ENCODE results near the gene SMG6. TPM values are rescaled to one million over a fixed set of nuclear protein-coding genes. Genes with fewer than 3 reads are reported as not detected.

Gene SMG6
- total RNA-seq, 1 experiment from 2014 or later = 36.1 TPM

GRCh38 chr17:2213291-2213960 is 90.2 kb downstream of the SMG6 start:
- POLR2A ChIA-PET (ENCODE audit: low non-redundant PET) = no interaction called here
- H3K4me1 ChIP-seq (ENCODE audit: insufficient read depth, low read length, poor library complexity, severe bottlenecking) = peaks cover 35% of the 10 kb centered on the region
- CTCF ChIA-PET = no interaction called here

GRCh38 chr17:2212400-2212981 is 91.1 kb downstream of the SMG6 start:
- Histone ChIP-seq H3K36me3 (ENCODE audit: insufficient read depth, low read length, poor library complexity, severe bottlenecking) (no peaks in the 10 kb centered on the region), H3K27ac (ENCODE audit: low read depth, low read length, poor library complexity, severe bottlenecking) (no peak overlapping the region), H3K27me3 (replicated peaks; ENCODE audit: insufficient read depth, low read depth, low read length, poor library complexity) (no peaks in the 10 kb centered on the region), H3K9me3 (ENCODE audit: low read depth, low read length, poor library complexity, severe bottlenecking) (no peaks in the 10 kb centered on the region), H3K4me1 (ENCODE audit: insufficient read depth, low read length, poor library complexity, severe bottlenecking) (peaks cover 44% of the 10 kb centered on the region), H3K4me3 (ENCODE audit: low read depth, low read length, poor library complexity, severe bottlenecking) (no peak overlapping the region)
- POLR2A ChIA-PET (ENCODE audit: low non-redundant PET) = no interaction called here
- no peak for DNase-seq (ENCODE audit: low spot score)
- BruUV-seq (replicated peaks) = no TSS peak
- intact Hi-C loops (cut with micrococcal nuclease; ENCODE audit: unreplicated experiment) = no loop called here
- CTCF ChIA-PET = interaction anchor here (0.5 kb wide), 1 partner anchor 27 kb away, joined by 5 read pairs; no protein-coding TSS in a partner anchor
- TF ChIP-seq EZH2 (IDR thresholded peaks at IDR 0.05; ENCODE audit: borderline replicate concordance, low read depth, low read length, poor library complexity, severe bottlenecking) (no peak), CTCF (conservative IDR thresholded peaks at IDR 0.05; ENCODE audit: low read depth, low read length) (no peak)

More at GRCh38 chr17:2213291-2213960, 90.2 kb downstream of the SMG6 start:
- no peak overlapping the region for H3K4me3 ChIP-seq (ENCODE audit: low read depth, low read length, poor library complexity, severe bottlenecking)
- no peak for DNase-seq (ENCODE audit: low spot score)
- intact Hi-C loops (cut with micrococcal nuclease; ENCODE audit: unreplicated experiment) = no loop called here
- H3K27ac ChIP-seq (ENCODE audit: low read depth, low read length, poor library complexity, severe bottlenecking) = peak overlapping the region; percentile 77
- no peaks in the 10 kb centered on the region for H3K9me3 ChIP-seq (ENCODE audit: low read depth, low read length, poor library complexity, severe bottlenecking)
- no peaks in the 10 kb centered on the region for H3K27me3 ChIP-seq (replicated peaks; ENCODE audit: insufficient read depth, low read depth, low read length, poor library complexity)
- BruUV-seq (replicated peaks) = no TSS peak
- TF ChIP-seq CTCF (conservative IDR thresholded peaks at IDR 0.05; ENCODE audit: low read depth, low read length) (no peak), EZH2 (IDR thresholded peaks at IDR 0.05; ENCODE audit: borderline replicate concordance, low read depth, low read length, poor library complexity, severe bottlenecking) (no peak)
- H3K36me3 ChIP-seq (ENCODE audit: insufficient read depth, low read length, poor library complexity, severe bottlenecking) = no peaks in the 10 kb centered on the region

DNA sequence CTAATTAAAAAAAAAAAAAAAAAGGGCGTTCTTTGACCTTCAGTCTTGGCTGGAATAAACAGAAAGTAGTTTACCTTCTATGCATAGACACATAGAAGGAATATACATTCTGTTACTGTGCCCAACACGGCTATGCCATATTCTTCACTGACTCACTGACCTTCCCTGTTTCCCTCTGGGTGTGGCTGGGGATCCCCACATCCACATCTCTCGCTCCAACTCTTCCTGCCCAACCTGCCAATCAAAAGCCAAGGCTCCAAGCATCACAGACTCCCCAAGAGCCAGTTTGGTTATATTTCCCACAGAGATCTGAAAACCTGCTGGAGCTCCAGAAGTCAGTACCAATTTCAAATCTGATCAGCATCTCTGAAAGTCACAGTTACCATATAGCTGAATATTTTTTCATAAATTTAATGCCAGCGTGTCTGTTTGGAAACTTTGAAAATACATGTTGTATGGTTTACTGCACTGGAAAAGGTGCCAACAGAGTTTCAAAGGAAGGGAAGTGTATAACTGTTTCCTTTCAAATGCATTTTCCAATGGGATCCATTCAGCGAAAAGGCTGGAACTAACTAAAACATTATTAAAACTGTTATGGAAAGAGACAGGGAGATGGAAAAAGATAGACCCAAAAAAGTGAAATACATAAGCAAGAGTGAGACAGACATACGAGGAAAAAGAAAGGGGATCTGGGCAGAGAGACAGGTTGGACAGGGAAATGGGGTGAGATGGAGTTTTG is 91.8 kb downstream of the SMG6 start:
- CTCF ChIA-PET = interaction anchor here (0.5 kb wide), 1 partner anchor 26 kb away, joined by 5 read pairs; no protein-coding TSS in a partner anchor
- no peaks in the 10 kb centered on the region for H3K36me3 ChIP-seq (ENCODE audit: insufficient read depth, low read length, poor library complexity, severe bottlenecking)
- TF ChIP-seq CTCF (conservative IDR thresholded peaks at IDR 0.05; ENCODE audit: low read depth, low read length) = no peak
- no peak for TF ChIP-seq EZH2 (IDR thresholded peaks at IDR 0.05; ENCODE audit: borderline replicate concordance, low read depth, low read length, poor library complexity, severe bottlenecking)
- no peaks in the 10 kb centered on the region for H3K27me3 ChIP-seq (replicated peaks; ENCODE audit: insufficient read depth, low read depth, low read length, poor library complexity)
- intact Hi-C loops (cut with micrococcal nuclease; ENCODE audit: unreplicated experiment) = no loop called here
- POLR2A ChIA-PET (ENCODE audit: low non-redundant PET) = no interaction called here
- no peaks in the 10 kb centered on the region for H3K9me3 ChIP-seq (ENCODE audit: low read depth, low read length, poor library complexity, severe bottlenecking)
- H3K27ac ChIP-seq (ENCODE audit: low read depth, low read length, poor library complexity, severe bottlenecking) = no peak overlapping the region
- BruUV-seq (replicated peaks) = no TSS peak
- peaks cover 48% of the 10 kb centered on the region for H3K4me1 ChIP-seq (ENCODE audit: insufficient read depth, low read length, poor library complexity, severe bottlenecking)
- DNase-seq (ENCODE audit: low spot score) = no peak
- H3K4me3 ChIP-seq (ENCODE audit: low read depth, low read length, poor library complexity, severe bottlenecking) = no peak overlapping the region
